B cell (primary cell): Measurements from ENCODE around the gene CACNA1H.

Experiments
- CTCF ChIP-seq: fragments of 200-600 bp; IDR thresholded peaks from one replicate; pipeline ENCODE4 v1.8.0; 2022; ENCODE audit warnings: antibody characterized with exemption, mild to moderate bottlenecking
- EZH2 ChIP-seq: IDR thresholded peaks from 2 replicates; pipeline ENCODE4 v1.6.1; 2012; ENCODE audit warnings: borderline replicate concordance, low read depth, mild to moderate bottlenecking, moderate library complexity, low read length; ENCODE audit not compliant: insufficient read depth, poor library complexity, severe bottlenecking

- TF ChIP-seq CTCF = no peak
- no peak for TF ChIP-seq EZH2
These were observed 112.9 kb downstream of the CACNA1H start for GRCh38 chr16:1265826-1266225.
